IMR-90 (cell line): ENCODE data around the gene PCYOX1L. TPM values are rescaled to one million over a fixed set of nuclear protein-coding genes. Genes with fewer than 3 reads are reported as not detected.

ENCODE experiments used
- ATAC-seq: fragments of 200-7000 bp; cut with Tn5 transposase; 2 replicates; pipeline ENCODE4 v1.9.1; 2020; ENCODE audit warnings: low read depth, mild to moderate bottlenecking, moderate library complexity
- BruUV-seq: library from RNA; stranded (reverse); fragments of 400-500 nt; replicated peaks from 2 replicates; lab custom pipeline; 2021; lab: Mats Ljungman, UMichigan
- CTCF ChIA-PET: fragments of 300-600 bp; formaldehyde crosslinking; extraction: SDS; loops from one replicate; lab custom pipeline; 2021; ENCODE audit warnings: antibody characterized with exemption; lab: Yijun Ruan, JAX
- POLR2A ChIA-PET: fragments of 300-600 bp; sonication (Branson Sonifier 250); formaldehyde crosslinking; loops from one replicate; lab custom pipeline; 2022; ENCODE audit warnings: antibody characterized with exemption; ENCODE audit not compliant: unreplicated experiment; lab: Charles Lee
- DNase-seq: peaks from one replicate; pipeline ENCODE4 v3.0.0; 2013
- H2AFZ ChIP-seq: replicated peaks from 2 replicates; pipeline ENCODE3; 2013; ENCODE audit warnings: low read length, mild to moderate bottlenecking; ENCODE audit not compliant: poor library complexity
- H2AK5ac ChIP-seq: 2 replicates; pipeline ENCODE4 v1.6.1; 2013; ENCODE audit warnings: low read depth, low read length, inconsistent platforms
- H2AK9ac ChIP-seq: replicated peaks from 2 replicates; pipeline ENCODE3; 2013; ENCODE audit warnings: mild to moderate bottlenecking, low read depth, low read length, moderate library complexity; ENCODE audit not compliant: poor library complexity
- H2BK120ac ChIP-seq: 2 replicates; pipeline ENCODE4 v1.6.1; 2013; ENCODE audit warnings: low read depth, low read length, inconsistent platforms
- H2BK15ac ChIP-seq: 3 replicates; pipeline ENCODE4 v1.6.1; 2013; ENCODE audit warnings: low read depth, low read length, inconsistent platforms
- H2BK20ac ChIP-seq: 2 replicates; pipeline ENCODE4 v1.6.1; 2013; ENCODE audit warnings: low read depth, mild to moderate bottlenecking, inconsistent platforms, low read length, moderate library complexity
- H2BK5ac ChIP-seq: 2 replicates; pipeline ENCODE4 v1.6.1; 2013; ENCODE audit warnings: mild to moderate bottlenecking, low read depth, low read length, inconsistent platforms; ENCODE audit not compliant: poor library complexity, severe bottlenecking
- H3K14ac ChIP-seq: replicated peaks from 2 replicates; pipeline ENCODE4 v1.6.1; 2013; ENCODE audit warnings: low read depth, low read length, inconsistent platforms
- H3K18ac ChIP-seq: 2 replicates; pipeline ENCODE4 v1.6.1; 2013; ENCODE audit warnings: low read depth, low read length, control low read depth
- H3K23ac ChIP-seq: 2 replicates; pipeline ENCODE4 v1.6.1; 2013; ENCODE audit warnings: low read depth, low read length, inconsistent platforms
- H3K27ac ChIP-seq: 2 replicates; pipeline ENCODE4 v1.5.1; 2013; ENCODE audit warnings: mild to moderate bottlenecking, control low read depth, low read length; ENCODE audit not compliant: insufficient read depth
- H3K27me3 ChIP-seq: 2 replicates; pipeline ENCODE4 v1.6.1; 2013; ENCODE audit warnings: low read length; ENCODE audit not compliant: control insufficient read depth, insufficient read depth
- H3K36me3 ChIP-seq: 2 replicates; pipeline ENCODE4 v1.6.1; 2013; ENCODE audit warnings: low read length, mixed read lengths; ENCODE audit not compliant: control insufficient read depth, insufficient read depth
- H3K4ac ChIP-seq: 2 replicates; pipeline ENCODE4 v1.6.1; 2013; ENCODE audit warnings: low read depth, low read length, inconsistent platforms
- H3K4me1 ChIP-seq: 2 replicates; pipeline ENCODE4 v1.6.1; 2013; ENCODE audit warnings: low read length, mixed read lengths; ENCODE audit not compliant: control insufficient read depth, insufficient read depth
- H3K4me2 ChIP-seq: 2 replicates; pipeline ENCODE4 v1.6.1; 2013; ENCODE audit warnings: low read depth, mild to moderate bottlenecking, control low read depth, low read length, moderate library complexity
- H3K4me3 ChIP-seq: 2 replicates; pipeline ENCODE4 v1.5.1; 2013; ENCODE audit warnings: low read depth, mild to moderate bottlenecking, control low read depth, low read length, moderate library complexity; ENCODE audit not compliant: insufficient read depth
- H3K56ac ChIP-seq: 2 replicates; pipeline ENCODE4 v1.6.1; 2013; ENCODE audit warnings: low read length, inconsistent platforms; ENCODE audit not compliant: insufficient read depth; ENCODE audit errors: extremely low read depth
- H3K79me1 ChIP-seq, 2 experiments: 2 replicates each; pipeline ENCODE4 v1.6.1; 2013; ENCODE audit warnings: low read length in 2 of 2, inconsistent platforms in 1 of 2, low read depth in 1 of 2
- H3K9ac ChIP-seq: 2 replicates; pipeline ENCODE4 v1.6.1; 2013; ENCODE audit warnings: low read depth, low read length, control low read depth
- H3K9me1 ChIP-seq: 2 replicates; pipeline ENCODE4 v1.6.1; 2013; ENCODE audit warnings: low read length, inconsistent platforms; ENCODE audit not compliant: insufficient read depth
- H3K9me3 ChIP-seq: 2 replicates; pipeline ENCODE4 v1.6.1; 2013; ENCODE audit warnings: low read length; ENCODE audit not compliant: control insufficient read depth, insufficient read depth
- H4K20me1 ChIP-seq: 2 replicates; pipeline ENCODE4 v1.6.1; 2013; ENCODE audit warnings: low read length, inconsistent platforms; ENCODE audit not compliant: insufficient read depth
- H4K5ac ChIP-seq: 2 replicates; pipeline ENCODE4 v1.6.1; 2013; ENCODE audit warnings: mild to moderate bottlenecking, low read depth, low read length, control low read depth
- H4K8ac ChIP-seq, 2 experiments: 2 replicates each; pipeline ENCODE4 v1.6.1; 2013; ENCODE audit warnings: low read depth in 2 of 2, low read length in 2 of 2, control low read depth in 1 of 2, inconsistent platforms in 1 of 2
- H4K91ac ChIP-seq: 2 replicates; pipeline ENCODE4 v1.6.1; 2013; ENCODE audit warnings: low read depth, low read length, inconsistent platforms; ENCODE audit not compliant: insufficient read depth
- CEBPB ChIP-seq: IDR thresholded peaks from 2 replicates; pipeline ENCODE4 v1.6.1; 2012; ENCODE audit warnings: low read depth, low read length, improper control_type of control experiment
- CTCF ChIP-seq: conservative IDR thresholded peaks from 2 replicates; pipeline ENCODE4 v1.5.1; 2012; ENCODE audit warnings: mild to moderate bottlenecking, low read depth, low read length, improper control_type of control experiment
- RAD21 ChIP-seq: IDR thresholded peaks from 2 replicates; pipeline ENCODE4 v1.6.1; 2012; ENCODE audit warnings: low read length, improper control_type of control experiment
- RFX5 ChIP-seq: IDR thresholded peaks from 2 replicates; pipeline ENCODE4 v1.8.0; 2012; ENCODE audit warnings: low read depth, mild to moderate bottlenecking, low read length, moderate library complexity
- SMC3 ChIP-seq: fragments of 150-350 bp; IDR thresholded peaks from 2 replicates; pipeline ENCODE4 v1.6.1; 2016; ENCODE audit warnings: low read depth, mild to moderate bottlenecking, antibody characterized with exemption, low read length, moderate library complexity
- WGBS, 2 experiments: methylation state at CpG; one replicate each; pipeline versions ENCODE4 v1.1.5 to v1.1.7; 2013; ENCODE audit warnings: missing lambda C conversion rate in 2 of 2; ENCODE audit not compliant: insufficient read length in 1 of 2; ENCODE audit errors: extremely low coverage in 2 of 2; 5-methylcytosine and 5-hydroxymethylcytosine counted together
- dilution Hi-C: fragments of 300-500 bp; cut with HindIII; formaldehyde crosslinking; loops from one replicate; pipeline ENCODE4 v1.14.3; 2018; ENCODE audit warnings: low sequenced_read_pairs; ENCODE audit not compliant: unreplicated experiment
- in situ Hi-C: fragments of 300-500 bp; cut with MboI; formaldehyde crosslinking; loops from 3 replicates; pipeline ENCODE4 v1.14.3; 2019; ENCODE audit warnings: low sequenced_read_pairs, inconsistent platforms, mixed read lengths
- intact Hi-C: fragments of 100-400 bp; cut with micrococcal nuclease; formaldehyde crosslinking; loops from 2 replicates; pipeline ENCODE4 v1.10.0; 2022
- polyA plus RNA-seq, 3 experiments: library from polyadenylated mRNA; depleted of rRNA; stranded (reverse); fragments of >200 nt; gene quantifications; 2 replicates each; pipeline ENCODE4 v1.2.3, GENCODE V29; 2012; ENCODE audit warnings: low replicate concordance in 1 of 3
- total RNA-seq: library from RNA; depleted of rRNA; stranded (reverse); fragments of >200 nt; gene quantifications from 2 replicates; pipeline ENCODE4 v1.2.3, GENCODE V29; 2012

The PCYOX1L gene
- total and polyA plus RNA-seq, 2 of the 4 experiments (the other 2 are of a cell fraction): 7.0 to 14.3 TPM

- TF ChIP-seq RFX5: no peak
Observed at GRCh38 chr5:149370878-149371277, 13.0 kb downstream of the PCYOX1L start (continued).

- intact Hi-C loops: loop anchor here (1.0 kb wide), 1 partner anchor 54 kb away; no protein-coding TSS in a partner anchor
- ATAC-seq: peak; percentile 93
Observed at GRCh38 chr5:149371296-149371962, 13.6 kb downstream of the PCYOX1L start.

More at GRCh38 chr5:149371296-149371962, 13.6 kb downstream of the PCYOX1L start:
- peak; percentile 62 for TF ChIP-seq RAD21
- TF ChIP-seq SMC3: peak; percentile 48
- TF ChIP-seq CTCF: peak; percentile 75
- no peak for TF ChIP-seq CEBPB
- no peak overlapping the region for H3K27ac ChIP-seq
- no peak overlapping the region for H2AK5ac ChIP-seq
- H4K91ac ChIP-seq: no peak overlapping the region
- CTCF ChIA-PET: interaction anchor here (0.7 to 1.1 kb wide), 7 partner anchors 14 to 191 kb away, joined by 3 to 5 read pairs (median 4); partner anchors contain the start of genes GRPEL2 and PCYOX1L
- H2AK9ac ChIP-seq: no peak overlapping the region
- H2AFZ ChIP-seq: peak overlapping the region; percentile 51
- peaks cover 5% of the 10 kb centered on the region; the same call in 1 of the 2 replicates for H3K9me1 ChIP-seq
- no peak overlapping the region for H3K9ac ChIP-seq
- no peak overlapping the region for H3K4ac ChIP-seq
- no TSS peak for BruUV-seq
- no peak overlapping the region for H3K23ac ChIP-seq
- no peak overlapping the region for H3K14ac ChIP-seq
- DNase-seq: peak; percentile 47
- H3K9me3 ChIP-seq: no peaks in the 10 kb centered on the region
- no peak overlapping the region for H3K18ac ChIP-seq
- H3K79me1 ChIP-seq: no peaks in the 10 kb centered on the region
- no peak overlapping the region for H3K4me3 ChIP-seq
- no peak overlapping the region for H4K8ac ChIP-seq
- POLR2A ChIA-PET: no interaction called here
- no peak overlapping the region for H2BK15ac ChIP-seq
- 0 out of 2 replicates have a peak, but pooled peaks cover 2% of the 10 kb centered on the region for H3K4me1 ChIP-seq
- no peak overlapping the region for H2BK20ac ChIP-seq
- 88% methylated on average over 3 of the region's 12 CpGs; no CpG with 5 or more reads in 1 of the 2 experiments for WGBS, 2 experiments
- H3K56ac ChIP-seq: no peak overlapping the region
- no peak overlapping the region for H4K5ac ChIP-seq
- H2BK120ac ChIP-seq: no peak overlapping the region
- no peaks in the 10 kb centered on the region for H3K36me3 ChIP-seq
- H3K4me2 ChIP-seq: no peak overlapping the region
- dilution Hi-C loops: no loop called here
- no peak overlapping the region for H2BK5ac ChIP-seq
- in situ Hi-C loops: loop anchor here (5.0 kb wide), 1 partner anchor 191 kb away; no protein-coding TSS in a partner anchor
- H4K20me1 ChIP-seq: no peaks in the 10 kb centered on the region
- H3K27me3 ChIP-seq: no peaks in the 10 kb centered on the region
